KMS-11 (cell line): ENCODE results near the gene TBC1D8.

Experiments used
- H2AFZ ChIP-seq: fragments of 200-600 bp; sonication (generic); 2 replicates; pipeline ENCODE4 v1.6.1; 2016; ENCODE audit warnings: antibody characterized with exemption, mixed run types, low read depth
- H3K27ac ChIP-seq: fragments of 200-600 bp; sonication (generic); 2 replicates; pipeline ENCODE4 v1.6.1; 2016; ENCODE audit warnings: mild to moderate bottlenecking, mixed run types
- H3K27me3 ChIP-seq: fragments of 200-600 bp; sonication (generic); 2 replicates; pipeline ENCODE4 v1.6.1; 2017; ENCODE audit warnings: mild to moderate bottlenecking, low read depth, mixed run types, moderate library complexity; ENCODE audit not compliant: insufficient read depth
- H3K36me3 ChIP-seq: fragments of 200-600 bp; sonication (generic); 2 replicates; pipeline ENCODE4 v1.6.1; 2017; ENCODE audit warnings: mild to moderate bottlenecking, mixed run types; ENCODE audit not compliant: insufficient read depth
- H3K4me1 ChIP-seq: fragments of 200-600 bp; sonication (generic); 2 replicates; pipeline ENCODE4 v1.6.1; 2016; ENCODE audit warnings: mild to moderate bottlenecking, low read depth, mixed run types; ENCODE audit not compliant: poor library complexity, severe bottlenecking
- H3K4me2 ChIP-seq: fragments of 200-600 bp; sonication (generic); 2 replicates; pipeline ENCODE4 v1.7.0; 2016; ENCODE audit warnings: mild to moderate bottlenecking, mixed run types
- H3K4me3 ChIP-seq: fragments of 200-600 bp; sonication (generic); IDR thresholded peaks from 2 replicates; pipeline ENCODE4 v1.6.1; 2017; ENCODE audit warnings: low read depth, low read length, mixed read lengths; ENCODE audit not compliant: insufficient read depth
- H3K79me2 ChIP-seq: fragments of 200-600 bp; sonication (generic); 2 replicates; pipeline ENCODE4 v1.6.1; 2016; ENCODE audit warnings: low read depth, mixed run types; ENCODE audit not compliant: insufficient read depth
- H3K9ac ChIP-seq: fragments of 200-600 bp; sonication (generic); 2 replicates; pipeline ENCODE4 v1.6.1; 2016; ENCODE audit warnings: mild to moderate bottlenecking, mixed run types
- H4K20me1 ChIP-seq: fragments of 200-600 bp; sonication (generic); 2 replicates; pipeline ENCODE4 v1.6.1; 2016; ENCODE audit warnings: mild to moderate bottlenecking, mixed run types; ENCODE audit not compliant: insufficient read depth
- TF ChIP-seq, protein P1 (sequence below): fragments of 200-600 bp; sonication (generic); conservative IDR thresholded peaks from 2 replicates; pipeline ENCODE4 v1.6.1; 2017; ENCODE audit warnings: low read depth, mild to moderate bottlenecking, antibody characterized with exemption, low read length, moderate library complexity, mixed read lengths

Gene TBC1D8

DNA sequence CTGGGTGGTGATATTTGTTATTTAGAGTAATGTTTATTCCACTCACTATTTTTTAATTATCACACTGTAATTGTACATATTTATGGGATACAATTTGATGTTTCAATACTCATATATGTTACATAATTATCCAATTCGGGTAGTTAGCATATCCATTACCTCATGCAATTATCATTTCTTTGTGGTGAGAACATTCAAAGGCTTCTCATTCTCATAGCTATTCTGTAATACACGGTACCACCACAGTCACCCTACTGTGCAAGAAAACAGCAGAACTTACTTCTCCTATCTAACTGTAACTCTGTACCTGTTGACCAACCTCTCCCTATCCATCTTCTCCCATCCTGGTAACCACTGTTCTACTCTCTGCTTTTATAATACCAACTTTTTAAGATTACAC, 4.6 kb downstream of the TBC1D8 start:
- Histone ChIP-seq H3K9ac (no peak overlapping the region), H3K4me1 (no peaks in the 10 kb centered on the region), H4K20me1 (no peaks in the 10 kb centered on the region), H3K27ac (no peak overlapping the region), H3K27me3 (0 out of 2 replicates have a peak, but pooled peaks cover 3% of the 10 kb centered on the region), H2AFZ (no peak overlapping the region), H3K79me2 (no peaks in the 10 kb centered on the region), H3K4me3 (no peak overlapping the region), H3K4me2 (no peak overlapping the region), H3K36me3 (no peaks in the 10 kb centered on the region)
- TF ChIP-seq, protein P1, sequence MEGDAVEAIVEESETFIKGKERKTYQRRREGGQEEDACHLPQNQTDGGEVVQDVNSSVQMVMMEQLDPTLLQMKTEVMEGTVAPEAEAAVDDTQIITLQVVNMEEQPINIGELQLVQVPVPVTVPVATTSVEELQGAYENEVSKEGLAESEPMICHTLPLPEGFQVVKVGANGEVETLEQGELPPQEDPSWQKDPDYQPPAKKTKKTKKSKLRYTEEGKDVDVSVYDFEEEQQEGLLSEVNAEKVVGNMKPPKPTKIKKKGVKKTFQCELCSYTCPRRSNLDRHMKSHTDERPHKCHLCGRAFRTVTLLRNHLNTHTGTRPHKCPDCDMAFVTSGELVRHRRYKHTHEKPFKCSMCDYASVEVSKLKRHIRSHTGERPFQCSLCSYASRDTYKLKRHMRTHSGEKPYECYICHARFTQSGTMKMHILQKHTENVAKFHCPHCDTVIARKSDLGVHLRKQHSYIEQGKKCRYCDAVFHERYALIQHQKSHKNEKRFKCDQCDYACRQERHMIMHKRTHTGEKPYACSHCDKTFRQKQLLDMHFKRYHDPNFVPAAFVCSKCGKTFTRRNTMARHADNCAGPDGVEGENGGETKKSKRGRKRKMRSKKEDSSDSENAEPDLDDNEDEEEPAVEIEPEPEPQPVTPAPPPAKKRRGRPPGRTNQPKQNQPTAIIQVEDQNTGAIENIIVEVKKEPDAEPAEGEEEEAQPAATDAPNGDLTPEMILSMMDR, result no peak

GRCh38 chr2:101145406-101145805, 5.8 kb downstream of the TBC1D8 start:
- H3K4me2 ChIP-seq, result no peak overlapping the region

GRCh38 chr2:101142163-101142562, 9.0 kb downstream of the TBC1D8 start:
- H3K27ac ChIP-seq, result no peak overlapping the region
- H3K36me3 ChIP-seq, result no peaks in the 10 kb centered on the region
- no peak overlapping the region for H3K4me3 ChIP-seq
- no peaks in the 10 kb centered on the region for H3K4me1 ChIP-seq
- H3K79me2 ChIP-seq, result no peaks in the 10 kb centered on the region
- TF ChIP-seq, protein P1, result no peak
- no peak overlapping the region for H2AFZ ChIP-seq
- no peak overlapping the region for H3K4me2 ChIP-seq
- no peaks in the 10 kb centered on the region for H4K20me1 ChIP-seq
- no peak overlapping the region for H3K9ac ChIP-seq
- no peaks in the 10 kb centered on the region for H3K27me3 ChIP-seq

More at GRCh38 chr2:101145406-101145805, 5.8 kb downstream of the TBC1D8 start:
- TF ChIP-seq, protein P1, result no peak
- Histone ChIP-seq H3K4me3 (no peak overlapping the region), H3K36me3 (no peaks in the 10 kb centered on the region), H3K79me2 (no peaks in the 10 kb centered on the region), H3K9ac (no peak overlapping the region), H2AFZ (no peak overlapping the region), H3K4me1 (no peaks in the 10 kb centered on the region), H3K27ac (no peak overlapping the region), H4K20me1 (no peaks in the 10 kb centered on the region), H3K27me3 (0 out of 2 replicates have a peak, but pooled peaks cover 3% of the 10 kb centered on the region)

- Histone ChIP-seq H3K27me3 (no peaks in the 10 kb centered on the region), H3K4me2 (no peak overlapping the region), H3K36me3 (no peaks in the 10 kb centered on the region), H3K4me3 (no peak overlapping the region), H3K27ac (no peak overlapping the region), H3K79me2 (no peaks in the 10 kb centered on the region), H3K4me1 (no peaks in the 10 kb centered on the region), H3K9ac (no peak overlapping the region), H4K20me1 (no peaks in the 10 kb centered on the region), H2AFZ (no peak overlapping the region)
- TF ChIP-seq, protein P1, result no peak
These were observed 10.1 kb downstream of the TBC1D8 start for GRCh38 chr2:101140978-101141655.
